Breast epithelium (tissue), 3 donors: ENCODE results near the gene FCER1G.

Source experiments
- CTCF ChIP-seq, 3 donors: fragments of 450-650 bp; IDR thresholded peaks; one replicate each; pipeline ENCODE4 v1.5.1; 2016 to 2017; ENCODE audit warnings: antibody characterized with exemption in 3 of 3, mild to moderate bottlenecking in 3 of 3, moderate library complexity in 3 of 3
- POLR2A ChIP-seq: fragments of 450-650 bp; IDR thresholded peaks from one replicate; pipeline ENCODE4 v1.6.1; 2016; ENCODE audit warnings: antibody characterized with exemption, mild to moderate bottlenecking, moderate library complexity
- POLR2AphosphoS5 ChIP-seq, 3 donors: sonication (generic); formaldehyde crosslinking; IDR thresholded peaks; one replicate each; pipeline ENCODE4 v1.6.1; 2017; ENCODE audit warnings: antibody characterized with exemption in 3 of 3

GRCh38 chr1:161182214-161182613 is 32.9 kb upstream of the FCER1G start:
- TF ChIP-seq CTCF (IDR thresholded peaks at IDR 0.05), result no peak
- no peak for TF ChIP-seq POLR2A
- no peak for TF ChIP-seq POLR2AphosphoS5 (IDR thresholded peaks at IDR 0.05)
